NCI-H524 treated with DMSO at 0.1 percent for 48 hours (cell line): ENCODE results near the gene KRTAP1-4.
"Not testable (repeated sequence)": the region's sequence is repeated elsewhere in the genome, so short reads cannot be mapped to it uniquely, and the experiment has no call there.

Experiments
- DNase-seq: peaks from one replicate; lab custom pipeline; 2025; lab: John Stamatoyannopoulos, UW

The KRTAP1-4 gene

DNA sequence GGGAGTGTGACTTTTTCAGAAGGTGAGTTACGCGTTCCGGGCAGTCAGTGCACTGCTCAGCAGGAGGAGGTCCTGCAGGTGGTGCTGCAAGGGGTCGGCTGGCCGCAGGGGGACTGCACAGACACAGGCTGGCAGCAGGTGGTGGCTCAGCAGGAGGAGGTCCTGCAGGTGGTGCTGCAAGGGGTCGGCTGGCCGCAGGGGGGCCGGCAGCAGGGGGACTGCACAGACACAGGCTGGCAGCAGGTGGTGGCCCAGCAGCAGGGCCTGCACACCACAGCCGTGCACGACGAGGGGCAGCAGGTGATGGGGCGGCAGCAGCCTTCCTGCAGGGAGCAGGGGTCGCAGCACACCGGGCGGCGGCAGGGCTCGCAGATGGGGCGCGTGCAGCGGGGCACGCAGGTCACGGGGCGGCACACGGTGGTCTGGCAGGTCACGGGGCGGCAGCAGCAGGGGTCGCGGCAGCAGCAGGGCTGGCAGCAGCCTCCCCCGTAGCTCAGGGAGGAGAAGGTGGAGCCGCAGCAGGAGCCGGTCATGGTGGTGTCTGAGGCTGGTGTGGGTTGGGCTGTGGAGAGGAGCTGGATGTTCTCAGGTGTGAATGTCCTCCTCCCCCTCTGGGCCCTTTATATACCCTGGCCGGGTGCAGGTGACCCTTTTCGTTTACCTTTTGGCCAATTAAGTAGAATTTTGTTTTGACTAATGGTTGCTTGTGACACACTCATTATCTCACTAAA, 16.9 kb upstream of the KRTAP1-4 start, which contains the start of gene KRTAP2-1:
KRTAP2-1 (minus strand) TSS at position 582 of the 731 bp plus-strand sequence; CDS start at position 533, 49 bp downstream.
- not testable (repeated sequence) for DNase-seq

DNA sequence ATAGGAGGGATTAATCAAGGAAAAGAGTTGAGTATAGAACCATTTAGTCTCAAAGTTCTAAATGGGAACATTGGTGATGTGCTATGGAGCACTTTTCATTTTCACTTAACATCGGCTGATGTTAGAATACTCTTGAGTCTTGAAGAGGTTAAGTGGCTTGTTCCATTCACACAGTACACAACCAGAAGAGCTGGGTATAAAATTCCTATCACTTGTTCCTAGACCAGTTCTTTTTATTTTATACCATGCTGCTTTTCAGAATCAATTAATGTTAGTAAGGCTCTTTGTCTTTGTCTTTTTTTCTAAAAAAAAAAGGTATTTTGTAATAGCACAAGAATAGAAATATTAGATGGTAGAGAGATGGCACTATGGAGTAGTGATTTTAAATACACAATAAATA, 13.0 kb upstream of the KRTAP1-4 start:
- no peak for DNase-seq

- DNase-seq: not testable (repeated sequence)
Observed at GRCh38 chr17:41040783-41041571, 11.0 kb upstream of the KRTAP1-4 start, which contains the start of gene KRTAP1-1. Gene KRTAP1-1, minus strand, starts transcription at chr17:41041450. Its CDS starts 53 bp downstream, at chr17:41041397.

GRCh38 chr17:41037853-41038350, 7.9 kb upstream of the KRTAP1-4 start:
- no peak for DNase-seq

GRCh38 chr17:41034346-41034935, 4.4 kb upstream of the KRTAP1-4 start, which contains the start of gene KRTAP1-3:
Gene KRTAP1-3, minus strand, starts transcription at chr17:41034874. Its CDS starts 53 bp downstream, at chr17:41034821.
- DNase-seq: not testable (repeated sequence)

GRCh38 chr17:41026715-41027471, 3.1 kb downstream of the KRTAP1-4 start, which contains the start of gene KRTAP1-5:
Gene KRTAP1-5, minus strand, starts transcription at chr17:41027208. Its CDS starts 53 bp downstream, at chr17:41027155.
- no peak for DNase-seq

DNA sequence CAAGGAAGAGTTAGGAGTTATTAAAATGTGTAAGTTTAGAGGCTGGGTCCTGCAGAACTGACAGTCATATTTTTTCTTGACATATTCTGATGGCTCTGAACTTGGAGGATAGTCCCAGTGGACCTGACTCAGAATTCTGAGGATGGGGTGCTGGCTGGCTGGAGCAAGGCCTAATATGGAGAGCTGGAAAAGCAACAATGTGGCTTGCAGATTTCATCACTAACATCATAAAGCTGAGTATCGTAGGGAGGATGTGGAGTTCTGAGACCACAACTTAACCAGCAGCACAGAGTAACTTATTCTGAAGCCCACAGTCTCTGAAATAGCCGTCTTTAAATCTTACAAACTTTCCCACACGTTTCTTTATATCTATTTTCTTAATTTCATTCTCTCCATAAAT, 5.3 kb downstream of the KRTAP1-4 start:
- DNase-seq: no peak

DNA sequence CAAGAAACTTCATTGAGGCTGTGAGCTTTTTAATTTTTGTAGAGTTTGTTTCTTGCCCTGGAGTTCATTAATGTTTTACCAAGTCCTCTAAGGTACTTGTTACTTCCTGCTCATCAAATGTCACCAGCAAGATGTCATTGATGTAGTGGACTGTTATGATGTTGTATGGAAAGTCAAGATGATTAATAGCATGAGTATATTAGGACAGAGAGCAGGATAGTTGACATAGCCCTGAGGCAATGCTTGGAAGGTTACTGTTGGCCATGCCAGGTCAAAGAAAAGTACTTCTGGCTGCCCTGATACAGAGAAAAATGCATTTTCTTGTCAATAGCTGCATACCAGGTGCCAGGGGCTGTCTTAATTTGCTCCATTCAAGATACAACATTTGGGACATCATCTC, 9.7 kb downstream of the KRTAP1-4 start:
- no peak for DNase-seq

DNA sequence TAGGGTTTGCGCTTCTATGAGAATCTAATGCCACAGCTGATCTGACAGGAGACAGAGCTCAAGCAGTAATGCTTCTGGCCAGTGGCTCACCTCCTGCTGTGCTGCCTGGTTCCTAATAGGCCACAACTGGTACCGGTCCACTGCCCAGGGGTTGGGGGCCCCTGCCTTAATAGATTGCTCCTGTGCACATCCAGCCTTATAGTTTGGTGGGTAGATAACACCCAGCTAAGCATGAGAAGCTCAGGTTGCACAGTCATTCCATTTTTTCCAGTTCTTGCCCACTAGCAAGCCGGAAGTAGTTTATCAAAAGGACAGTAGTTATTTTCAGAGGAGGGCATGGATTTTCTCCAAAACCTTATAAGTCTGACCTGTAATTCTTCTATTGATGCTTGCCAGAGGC, 10.6 kb downstream of the KRTAP1-4 start:
- DNase-seq: no peak

DNA sequence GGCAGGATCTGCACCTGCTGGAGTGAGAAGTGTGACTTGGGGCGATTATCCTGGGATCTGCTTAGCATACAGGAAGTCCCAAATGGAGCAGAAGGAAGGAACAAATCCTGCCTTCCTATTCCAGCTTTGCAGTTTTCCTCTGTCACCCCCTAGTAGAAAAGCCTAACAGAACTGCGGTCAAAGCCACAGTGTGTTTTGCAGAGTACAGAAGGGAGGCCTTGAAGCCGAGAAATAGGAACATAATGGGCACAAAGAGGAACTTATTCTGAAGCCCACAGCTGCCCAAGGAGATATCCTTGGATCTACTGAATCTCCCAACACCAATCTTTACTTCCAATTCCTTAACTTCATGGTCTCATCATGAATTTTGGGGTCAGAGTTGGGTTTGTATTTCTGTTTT, 11.5 kb downstream of the KRTAP1-4 start:
- no peak for DNase-seq

GRCh38 chr17:41016578-41017215, 13.3 kb downstream of the KRTAP1-4 start:
- DNase-seq: no peak

GRCh38 chr17:41015454-41015853, 14.5 kb downstream of the KRTAP1-4 start:
- DNase-seq: no peak

GRCh38 chr17:41013606-41014005, 16.4 kb downstream of the KRTAP1-4 start:
- no peak for DNase-seq

- DNase-seq: no peak
Observed at GRCh38 chr17:41013181-41013580, 16.8 kb downstream of the KRTAP1-4 start.

DNA sequence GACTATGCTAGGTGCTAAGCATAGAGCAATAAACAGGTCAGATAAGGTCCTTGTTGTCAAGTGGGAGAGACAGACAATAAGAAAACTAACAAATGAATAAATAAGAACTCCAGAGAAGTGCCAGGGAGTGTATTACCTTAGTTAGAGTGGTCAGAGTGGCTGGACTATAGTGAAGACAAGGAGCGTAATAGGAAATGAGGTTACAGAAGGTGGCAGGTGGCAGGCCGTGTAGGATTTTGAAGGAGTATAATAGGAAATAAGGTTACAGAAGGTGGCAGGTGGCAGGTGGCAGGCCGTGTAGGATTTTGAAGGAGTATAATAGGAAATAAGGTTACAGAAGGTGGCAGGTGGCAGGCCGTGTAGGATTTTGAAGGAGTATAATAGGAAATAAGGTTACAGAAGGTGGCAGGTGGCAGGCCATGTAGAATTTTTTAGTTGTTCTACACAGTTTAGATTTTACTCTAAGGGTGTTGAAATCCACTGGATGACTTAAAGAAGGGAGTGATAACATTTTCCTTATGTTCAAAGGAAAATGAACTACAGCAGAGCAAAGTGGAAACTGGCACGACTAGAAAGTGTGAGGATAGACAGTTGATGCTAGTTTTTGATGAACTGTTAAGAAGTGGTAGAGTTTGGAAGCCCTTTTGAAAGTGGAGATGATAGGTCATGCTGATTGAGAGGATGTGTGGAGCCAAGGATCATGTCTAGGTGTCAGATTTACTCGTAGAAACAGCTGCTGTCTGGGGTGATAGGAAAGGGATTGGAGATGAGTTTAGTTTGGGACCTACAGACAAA, 17.5 kb downstream of the KRTAP1-4 start:
- DNase-seq: no peak

DNA sequence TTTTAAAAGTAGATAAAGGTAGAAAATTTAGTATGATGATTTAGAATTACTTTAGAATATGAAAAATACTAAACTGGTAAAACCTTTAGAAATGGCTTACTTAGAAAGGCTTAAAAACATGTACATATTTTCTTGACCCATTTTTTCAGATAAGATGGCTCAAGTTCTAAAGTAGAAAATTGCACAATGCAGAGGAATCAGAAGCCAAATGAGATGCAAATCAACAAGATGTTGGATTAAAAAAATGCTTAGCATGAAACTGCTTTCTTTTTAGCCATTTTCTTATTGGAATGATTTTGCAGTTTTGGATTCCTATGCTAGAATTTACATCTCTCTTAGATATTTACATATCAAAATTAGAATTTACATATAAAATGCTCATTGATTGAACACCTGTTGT, 19.6 kb downstream of the KRTAP1-4 start:
- no peak for DNase-seq

- DNase-seq: no peak
Observed at GRCh38 chr17:41009936-41010335, 20.1 kb downstream of the KRTAP1-4 start.

DNA sequence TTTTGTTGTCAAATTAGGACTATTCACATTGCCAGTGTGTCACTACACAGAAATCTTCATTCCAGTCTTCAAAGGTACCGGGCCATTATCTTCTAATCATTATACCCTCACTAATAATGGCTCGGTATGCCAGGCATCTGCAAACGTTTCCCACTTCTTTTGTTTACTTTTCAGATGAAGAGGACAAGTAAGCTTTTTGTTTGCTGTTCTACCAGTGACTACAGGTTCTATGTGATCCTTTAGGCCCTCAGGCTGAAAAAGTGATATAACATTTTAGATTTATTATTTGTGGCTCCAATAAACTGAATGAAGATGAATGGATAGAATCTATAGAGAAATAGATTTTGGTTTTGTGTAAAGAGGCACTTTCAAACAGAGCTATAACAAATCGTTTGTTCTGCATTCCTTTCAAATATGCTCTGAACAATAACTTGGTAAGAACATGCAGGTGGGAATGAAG, 20.7 kb downstream of the KRTAP1-4 start:
- no peak for DNase-seq

GRCh38 chr17:41008811-41009210, 21.2 kb downstream of the KRTAP1-4 start, which contains the start of gene KRTAP3-1:
Gene KRTAP3-1, minus strand, starts transcription at chr17:41009128. Its CDS starts 54 bp downstream, at chr17:41009074.
- no peak for DNase-seq

- DNase-seq: no peak
Observed at GRCh38 chr17:41004397-41004796, 25.6 kb downstream of the KRTAP1-4 start.
